GM12864 (cell line): ENCODE measurements around the gene ATP8B4.

Experiments used
- DNase-seq: peaks from one replicate; pipeline ENCODE4 v3.0.0-alpha.2; 2011; ENCODE audit warnings: low read depth
- H3K4me3 ChIP-seq: 2 replicates; pipeline ENCODE4 v1.5.1; 2011; ENCODE audit warnings: mild to moderate bottlenecking, low read depth, low read length, control low read depth
- TF ChIP-seq, protein P1 (sequence below): IDR thresholded peaks from 2 replicates; pipeline ENCODE4 v1.5.1; 2011; ENCODE audit warnings: low read depth, mild to moderate bottlenecking, moderate library complexity, low read length, control low read depth, inconsistent platforms; ENCODE audit errors: missing control alignments

The ATP8B4 gene, protein sequence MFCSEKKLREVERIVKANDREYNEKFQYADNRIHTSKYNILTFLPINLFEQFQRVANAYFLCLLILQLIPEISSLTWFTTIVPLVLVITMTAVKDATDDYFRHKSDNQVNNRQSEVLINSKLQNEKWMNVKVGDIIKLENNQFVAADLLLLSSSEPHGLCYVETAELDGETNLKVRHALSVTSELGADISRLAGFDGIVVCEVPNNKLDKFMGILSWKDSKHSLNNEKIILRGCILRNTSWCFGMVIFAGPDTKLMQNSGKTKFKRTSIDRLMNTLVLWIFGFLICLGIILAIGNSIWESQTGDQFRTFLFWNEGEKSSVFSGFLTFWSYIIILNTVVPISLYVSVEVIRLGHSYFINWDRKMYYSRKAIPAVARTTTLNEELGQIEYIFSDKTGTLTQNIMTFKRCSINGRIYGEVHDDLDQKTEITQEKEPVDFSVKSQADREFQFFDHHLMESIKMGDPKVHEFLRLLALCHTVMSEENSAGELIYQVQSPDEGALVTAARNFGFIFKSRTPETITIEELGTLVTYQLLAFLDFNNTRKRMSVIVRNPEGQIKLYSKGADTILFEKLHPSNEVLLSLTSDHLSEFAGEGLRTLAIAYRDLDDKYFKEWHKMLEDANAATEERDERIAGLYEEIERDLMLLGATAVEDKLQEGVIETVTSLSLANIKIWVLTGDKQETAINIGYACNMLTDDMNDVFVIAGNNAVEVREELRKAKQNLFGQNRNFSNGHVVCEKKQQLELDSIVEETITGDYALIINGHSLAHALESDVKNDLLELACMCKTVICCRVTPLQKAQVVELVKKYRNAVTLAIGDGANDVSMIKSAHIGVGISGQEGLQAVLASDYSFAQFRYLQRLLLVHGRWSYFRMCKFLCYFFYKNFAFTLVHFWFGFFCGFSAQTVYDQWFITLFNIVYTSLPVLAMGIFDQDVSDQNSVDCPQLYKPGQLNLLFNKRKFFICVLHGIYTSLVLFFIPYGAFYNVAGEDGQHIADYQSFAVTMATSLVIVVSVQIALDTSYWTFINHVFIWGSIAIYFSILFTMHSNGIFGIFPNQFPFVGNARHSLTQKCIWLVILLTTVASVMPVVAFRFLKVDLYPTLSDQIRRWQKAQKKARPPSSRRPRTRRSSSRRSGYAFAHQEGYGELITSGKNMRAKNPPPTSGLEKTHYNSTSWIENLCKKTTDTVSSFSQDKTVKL

DNA sequence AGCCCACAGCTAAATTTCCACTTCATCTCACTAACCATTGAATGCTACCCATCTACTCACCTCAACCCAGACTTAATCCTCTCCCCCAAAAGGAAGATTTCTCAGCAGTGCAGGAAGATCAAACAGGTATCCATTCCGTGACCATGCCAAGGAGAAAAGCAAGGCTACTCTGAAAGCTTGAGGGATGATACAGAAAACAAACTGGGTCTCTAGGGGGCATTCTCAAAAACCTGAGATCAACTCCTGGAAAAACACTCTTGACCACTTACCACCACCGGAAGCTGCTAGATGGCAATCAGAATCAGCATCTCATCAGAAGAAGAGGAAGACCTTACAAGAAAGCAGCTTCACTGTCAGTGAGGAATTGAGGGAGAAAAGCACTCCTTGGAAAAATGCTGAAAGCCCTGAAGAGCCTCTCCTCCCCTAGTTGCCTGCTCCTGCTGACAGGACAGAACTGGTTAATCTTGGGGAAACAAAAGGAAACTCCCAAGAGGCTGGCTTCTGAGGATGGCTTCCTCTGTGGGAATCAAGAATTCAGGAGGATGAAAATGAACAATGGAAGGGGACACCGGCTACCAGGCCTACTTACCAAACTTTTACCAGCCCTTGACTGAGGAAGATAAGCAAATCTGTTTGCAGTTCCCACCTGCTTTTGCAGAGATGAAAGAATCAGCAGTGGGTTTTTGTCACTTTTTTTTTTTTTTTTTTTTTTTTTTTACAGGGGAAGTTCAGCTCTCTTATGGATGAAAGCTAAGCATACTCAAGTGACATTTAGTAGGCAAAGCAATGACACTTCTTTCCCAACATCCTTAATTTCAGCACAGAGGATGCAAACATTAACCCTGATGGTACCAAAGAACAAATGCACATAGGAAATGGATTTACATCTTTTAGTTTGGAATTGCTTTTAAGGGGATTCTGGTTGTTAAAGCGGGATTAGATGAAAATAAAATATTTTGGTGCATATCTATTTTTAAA is at the start of gene ATP8B4:
Gene ATP8B4 (minus strand): TSS at position 171 of the 978 bp plus-strand sequence. CDS start 12,267 bp downstream, outside the sequence.
- TF ChIP-seq, protein P1, sequence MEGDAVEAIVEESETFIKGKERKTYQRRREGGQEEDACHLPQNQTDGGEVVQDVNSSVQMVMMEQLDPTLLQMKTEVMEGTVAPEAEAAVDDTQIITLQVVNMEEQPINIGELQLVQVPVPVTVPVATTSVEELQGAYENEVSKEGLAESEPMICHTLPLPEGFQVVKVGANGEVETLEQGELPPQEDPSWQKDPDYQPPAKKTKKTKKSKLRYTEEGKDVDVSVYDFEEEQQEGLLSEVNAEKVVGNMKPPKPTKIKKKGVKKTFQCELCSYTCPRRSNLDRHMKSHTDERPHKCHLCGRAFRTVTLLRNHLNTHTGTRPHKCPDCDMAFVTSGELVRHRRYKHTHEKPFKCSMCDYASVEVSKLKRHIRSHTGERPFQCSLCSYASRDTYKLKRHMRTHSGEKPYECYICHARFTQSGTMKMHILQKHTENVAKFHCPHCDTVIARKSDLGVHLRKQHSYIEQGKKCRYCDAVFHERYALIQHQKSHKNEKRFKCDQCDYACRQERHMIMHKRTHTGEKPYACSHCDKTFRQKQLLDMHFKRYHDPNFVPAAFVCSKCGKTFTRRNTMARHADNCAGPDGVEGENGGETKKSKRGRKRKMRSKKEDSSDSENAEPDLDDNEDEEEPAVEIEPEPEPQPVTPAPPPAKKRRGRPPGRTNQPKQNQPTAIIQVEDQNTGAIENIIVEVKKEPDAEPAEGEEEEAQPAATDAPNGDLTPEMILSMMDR = no peak
- H3K4me3 ChIP-seq = no peak within 1 kb of the TSS
- no peak for DNase-seq

DNA sequence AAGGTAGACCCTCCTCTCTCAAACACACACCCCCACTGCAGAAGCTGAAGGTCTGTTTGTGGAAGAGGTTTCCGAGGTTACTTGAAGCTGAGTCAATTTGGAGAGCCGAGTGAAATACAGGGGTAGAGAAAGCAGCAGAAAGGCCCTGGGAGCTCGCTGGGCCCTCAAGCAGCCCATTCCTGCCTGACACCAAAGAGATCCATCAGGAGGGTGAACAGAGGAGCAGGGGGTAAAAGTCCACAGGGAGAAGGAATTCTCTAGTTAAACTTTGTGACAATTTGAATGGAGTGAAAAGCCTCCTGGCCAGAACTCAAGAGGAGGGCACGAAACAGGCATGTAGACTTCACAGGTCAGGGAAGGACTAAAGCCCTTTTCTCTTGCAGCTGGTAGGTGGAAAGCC is 49.3 kb upstream of the ATP8B4 start:
- no peak overlapping the region for H3K4me3 ChIP-seq
- TF ChIP-seq, protein P1 = no peak
- no peak for DNase-seq

DNA sequence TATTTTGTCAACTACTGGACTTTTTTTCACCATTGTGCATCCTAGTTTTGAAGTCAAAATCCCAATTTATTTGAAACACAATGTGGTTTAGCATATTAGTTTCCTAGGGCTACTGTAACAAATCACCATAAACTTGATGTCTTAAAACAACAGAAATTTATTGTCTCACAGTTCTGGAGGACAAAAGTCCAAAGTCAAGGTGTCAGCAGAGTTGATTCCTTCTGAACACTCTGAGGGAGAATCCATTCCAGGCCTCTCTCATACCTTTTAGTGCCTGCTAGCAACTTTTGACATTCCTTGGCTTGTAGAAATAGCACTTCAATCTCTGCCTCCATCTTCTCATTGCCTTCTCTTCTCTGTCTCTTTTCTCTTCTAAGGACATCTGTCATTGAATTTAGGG is 48.1 kb upstream of the ATP8B4 start:
- TF ChIP-seq, protein P1 = no peak
- DNase-seq = no peak
- no peak overlapping the region for H3K4me3 ChIP-seq

DNA sequence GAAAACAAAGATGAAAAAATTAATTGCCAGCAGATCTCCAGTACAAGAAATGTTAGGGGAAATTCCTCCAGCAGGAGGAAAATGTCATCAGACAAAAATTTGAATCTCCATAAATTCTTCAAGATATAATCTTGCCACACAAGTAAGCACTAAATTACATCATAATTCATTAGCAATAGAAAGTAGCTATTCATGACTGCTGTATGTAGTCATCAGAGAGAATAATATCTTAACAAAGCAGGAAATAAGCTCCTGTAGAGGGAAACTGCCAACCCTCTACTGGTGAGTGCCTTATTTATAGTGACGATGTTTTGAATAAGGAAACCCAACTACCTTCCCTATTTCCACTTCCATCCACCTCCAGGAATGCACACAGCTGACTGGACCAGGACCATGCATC is 47.2 kb upstream of the ATP8B4 start:
- no peak for DNase-seq
- TF ChIP-seq, protein P1 = no peak

DNA sequence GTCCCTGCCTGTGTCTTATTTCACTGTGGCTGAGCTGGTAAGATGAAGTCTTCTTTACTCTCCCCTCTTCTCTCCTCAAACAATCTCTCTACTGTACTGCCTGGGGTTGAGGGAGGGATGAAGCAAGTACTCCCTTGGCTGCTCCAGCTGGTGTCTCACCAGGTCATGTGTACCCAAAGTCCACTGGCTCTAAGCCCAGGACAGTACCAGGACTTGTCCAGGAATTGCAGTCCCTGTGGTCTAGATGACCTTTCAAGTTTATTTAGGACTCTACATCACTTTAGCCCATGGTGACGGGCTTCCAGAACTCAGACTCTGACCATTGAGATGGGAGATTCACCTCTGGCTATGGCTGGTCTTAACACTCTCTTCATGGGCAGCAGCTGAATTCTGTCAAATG is 45.4 kb upstream of the ATP8B4 start:
- TF ChIP-seq, protein P1 = no peak
- H3K4me3 ChIP-seq = no peak overlapping the region
- DNase-seq = no peak

More for the DNA sequence above, 47.2 kb upstream of the ATP8B4 start:
- H3K4me3 ChIP-seq = no peak overlapping the region
